Naive thymus-derived CD4-positive, alpha-beta T cell (primary cell): ENCODE measurements around the gene ATRAID. TPM values are rescaled to one million over a fixed set of nuclear protein-coding genes. Genes with fewer than 3 reads are reported as not detected.

ENCODE experiments used
- ATAC-seq: fragments of 150-1000 bp; cut with Tn5 transposase; 2 replicates; pipeline ENCODE4 v1.10.0; 2021; ENCODE audit warnings: mild to moderate bottlenecking, moderate library complexity
- CTCF ChIA-PET: fragments of 350-600 bp; sonication (Branson Sonifier 250); formaldehyde crosslinking; loops from one replicate; lab custom pipeline; 2021; ENCODE audit warnings: antibody characterized with exemption; lab: Charles Lee
- POLR2A ChIA-PET: fragments of 350-600 bp; sonication (Branson Sonifier 250); formaldehyde crosslinking; loops from one replicate; lab custom pipeline; 2021; ENCODE audit warnings: antibody characterized with exemption, inconsistent platforms; lab: Charles Lee
- DNase-seq, 9 donors: peaks; one replicate each; pipeline versions ENCODE4 v3.0.0 to v3.0.0-alpha.2; 2020 to 2022; ENCODE audit warnings: mixed read lengths in 1 of 9
- H3K27ac ChIP-seq: one replicate; pipeline ENCODE4 v1.7.0; 2013; ENCODE audit warnings: mild to moderate bottlenecking, low read depth, low read length, moderate library complexity
- H3K27me3 ChIP-seq, 2 donors: one replicate each; pipeline ENCODE4 v1.7.0; 2013; ENCODE audit warnings: low read length in 2 of 2, mild to moderate bottlenecking in 2 of 2, moderate library complexity in 2 of 2; ENCODE audit not compliant: control insufficient read depth in 2 of 2, insufficient read depth in 2 of 2
- H3K36me3 ChIP-seq, 3 experiments: 1 replicate in 2 of 3; 2 replicates in 1 of 3; pipeline ENCODE4 v1.7.0; 2013; ENCODE audit warnings: low read length in 3 of 3, mild to moderate bottlenecking in 3 of 3, moderate library complexity in 1 of 3; ENCODE audit not compliant: insufficient read depth in 3 of 3, control insufficient read depth in 2 of 3
- H3K4me1 ChIP-seq, 2 donors: one replicate each; pipeline ENCODE4 v1.7.0; 2013; ENCODE audit warnings: low read length in 2 of 2, mild to moderate bottlenecking in 2 of 2, moderate library complexity in 1 of 2; ENCODE audit not compliant: control insufficient read depth in 2 of 2, insufficient read depth in 2 of 2
- H3K4me3 ChIP-seq: 2 replicates; pipeline ENCODE4 v1.7.0; 2013; ENCODE audit warnings: mild to moderate bottlenecking, low read length
- H3K9me3 ChIP-seq, 3 experiments: 1 replicate in 2 of 3; 2 replicates in 1 of 3; pipeline ENCODE4 v1.7.0; 2013; ENCODE audit warnings: low read length in 3 of 3; ENCODE audit not compliant: control insufficient read depth in 2 of 3
- H3K27ac Mint-ChIP-seq, 9 donors: one replicate each; pipeline ENCODE4 v1.8.0; 2020 to 2022; ENCODE audit warnings: mixed read lengths in 9 of 9, mild to moderate bottlenecking in 8 of 9, moderate library complexity in 5 of 9, inconsistent platforms in 2 of 9
- H3K27me3 Mint-ChIP-seq, 5 donors: one replicate each; pipeline ENCODE4 v1.8.0; 2021 to 2022; ENCODE audit warnings: mixed read lengths in 5 of 5, mild to moderate bottlenecking in 1 of 5
- H3K36me3 Mint-ChIP-seq, 5 donors: one replicate each; pipeline ENCODE4 v1.8.0; 2020 to 2022; ENCODE audit warnings: mixed read lengths in 5 of 5, mild to moderate bottlenecking in 3 of 5, inconsistent platforms in 1 of 5
- H3K4me1 Mint-ChIP-seq, 7 donors: one replicate each; pipeline ENCODE4 v1.8.0; 2020 to 2022; ENCODE audit warnings: mixed read lengths in 7 of 7, mild to moderate bottlenecking in 3 of 7, inconsistent platforms in 1 of 7
- H3K4me3 Mint-ChIP-seq, 10 donors: one replicate each; pipeline ENCODE4 v1.8.0; 2020 to 2022; ENCODE audit warnings: mild to moderate bottlenecking in 10 of 10, mixed read lengths in 10 of 10, moderate library complexity in 6 of 10, inconsistent platforms in 2 of 10
- H3K9me3 Mint-ChIP-seq, 11 donors: one replicate each; pipeline ENCODE4 v1.8.0; 2020 to 2022; ENCODE audit warnings: mixed read lengths in 11 of 11, mild to moderate bottlenecking in 4 of 11, inconsistent platforms in 1 of 11, moderate library complexity in 1 of 11
- intact Hi-C, 2 donors: fragments of 100-400 bp; cut with micrococcal nuclease; formaldehyde crosslinking; loops; one replicate each; pipeline ENCODE4 v1.15.1; 2023
- polyA plus RNA-seq, 2 donors: library from polyadenylated mRNA; unstranded; fragments of 300-500 nt; fragmentation: Illumina TruSeq; gene quantifications; one replicate each; pipeline ENCODE4 v1.2.3, GENCODE V29; 2021
- total RNA-seq, 6 experiments: library from RNA in 5 of 6; stranded (reverse) in 5 of 6; gene quantifications; 1 replicate in 5 of 6; 2 replicates in 1 of 6; pipeline ENCODE4 v1.2.3 and lab custom pipeline; 2021 to 2026

Gene ATRAID
- total RNA-seq: 100 to 1,000 TPM in 2 of 5 experiments, 10 to 100 TPM in 3; 71.0 to 113 (median 90.7) TPM
- polyA plus RNA-seq: 100 to 1,000 TPM; 320 to 391 TPM
- 53.3 reads per million, percentile 72 among the genes with 10 or more reads in this experiment for total RNA-seq (lab: John Stamatoyannopoulos, UW)

GRCh38 chr2:27211943-27212625 is at the start of gene ATRAID, which contains the start of gene SLC5A6:
ATRAID (plus strand) TSS chr2:27212041; CDS start chr2:27212369, 328 bp downstream.
SLC5A6 (minus strand) TSS chr2:27212268; CDS start chr2:27207650, 4,618 bp downstream.
- peaks cover 18 to 50% (median 42%) of the 10 kb centered on the region in 7 donors for H3K4me1 Mint-ChIP-seq
- ATAC-seq: peak; percentile 93
- no peaks in the 10 kb centered on the region for H3K9me3 Mint-ChIP-seq
- Histone ChIP-seq H3K9me3 (no peaks in the 10 kb centered on the region), H3K4me1 (peaks cover 14 to 17% of the 10 kb centered on the region in 2 donors), H3K27me3 (no peaks in the 10 kb centered on the region), H3K36me3 (peaks cover 0 to 34% (median 0%) of the 10 kb centered on the region in 3 experiments), H3K27ac (peak within 1 kb of the TSS; percentile 100), H3K4me3 (peak within 1 kb of the TSS; percentile 91)
- peak within 1 kb of the TSS; percentile 99 to 100 (median 100) for H3K27ac Mint-ChIP-seq
- H3K27me3 Mint-ChIP-seq: no peaks in the 10 kb centered on the region
- peak; percentile 86 to 93 (median 92) for DNase-seq
- peaks cover 4 to 30% (median 14%) of the 10 kb centered on the region in 5 donors for H3K36me3 Mint-ChIP-seq
- ChIA-PET POLR2A (interaction anchor here (0.6 to 1.9 kb wide), 15 partner anchors 29 to 1179 kb away, joined by 3 to 16 read pairs (median 4); partner anchors contain the start of genes ABHD1, AGBL5, GTF3C2 and OST4), CTCF (no interaction called here)
- peak within 1 kb of the TSS; percentile 89 to 100 (median 99) for H3K4me3 Mint-ChIP-seq
- intact Hi-C loops: loop anchor here (1.0 to 10.0 kb wide), 18 partner anchors 78 to 865 kb away; partner anchors contain the start of genes KHK (in 2 of the 2), PPM1G (in 2 of the 2), PREB (in 2 of the 2) and ADGRF3 (in 1 of the 2)

- H3K27me3 ChIP-seq: no peaks in the 10 kb centered on the region
- no peak overlapping the region for H3K4me3 ChIP-seq
- POLR2A ChIA-PET: no interaction called here
- H3K27ac ChIP-seq: no peak overlapping the region
- H3K4me3 Mint-ChIP-seq: no peak overlapping the region
- no peak for ATAC-seq
- H3K9me3 ChIP-seq: no peaks in the 10 kb centered on the region
- H3K36me3 Mint-ChIP-seq: no peaks in the 10 kb centered on the region
- DNase-seq: no peak
- no peaks in the 10 kb centered on the region for H3K9me3 Mint-ChIP-seq
- no peaks in the 10 kb centered on the region for H3K36me3 ChIP-seq
- CTCF ChIA-PET: interaction anchor here (0.7 kb wide), 1 partner anchor 62 kb away, joined by 3 read pairs; no protein-coding TSS in a partner anchor
- intact Hi-C loops: no loop called here
- H3K4me1 ChIP-seq: no peaks in the 10 kb centered on the region
- peaks cover 0 to 11% (median 4%) of the 10 kb centered on the region in 7 donors for H3K4me1 Mint-ChIP-seq
- H3K27ac Mint-ChIP-seq: no peak overlapping the region
- peaks cover 0 to 6% (median 0%) of the 10 kb centered on the region in 5 donors for H3K27me3 Mint-ChIP-seq
Observed at GRCh38 chr2:27162151-27163121, 49.4 kb upstream of the ATRAID start.

GRCh38 chr2:27164960-27165763 is 46.7 kb upstream of the ATRAID start:
- ATAC-seq: no peak
- H3K27ac ChIP-seq: no peak overlapping the region

GRCh38 chr2:27170581-27171337 is 41.1 kb upstream of the ATRAID start:
- H3K27me3 Mint-ChIP-seq: peaks cover 0 to 25% (median 8%) of the 10 kb centered on the region in 5 donors
- Histone ChIP-seq H3K27me3 (no peaks in the 10 kb centered on the region), H3K36me3 (no peaks in the 10 kb centered on the region), H3K4me3 (no peak overlapping the region), H3K9me3 (no peaks in the 10 kb centered on the region), H3K4me1 (no peaks in the 10 kb centered on the region), H3K27ac (no peak overlapping the region)
- POLR2A ChIA-PET: no interaction called here
- H3K36me3 Mint-ChIP-seq: no peaks in the 10 kb centered on the region
- peak overlapping the region in 5 of 10 donors; percentile 26 to 69 (median 26) for H3K4me3 Mint-ChIP-seq
- H3K27ac Mint-ChIP-seq: no peak overlapping the region
- intact Hi-C loops: no loop called here
- DNase-seq (no peak), ATAC-seq (no peak)
- H3K9me3 Mint-ChIP-seq: no peaks in the 10 kb centered on the region
- H3K4me1 Mint-ChIP-seq: peaks cover 0 to 13% (median 8%) of the 10 kb centered on the region in 7 donors
- CTCF ChIA-PET: interaction anchor here (0.6 to 1.4 kb wide), 2 partner anchors 113 to 362 kb away, joined by 4 to 5 read pairs; no protein-coding TSS in a partner anchor

More at GRCh38 chr2:27164960-27165763, 46.7 kb upstream of the ATRAID start:
- Histone ChIP-seq H3K9me3 (no peaks in the 10 kb centered on the region), H3K4me1 (no peaks in the 10 kb centered on the region), H3K27me3 (no peaks in the 10 kb centered on the region), H3K4me3 (no peak overlapping the region), H3K36me3 (no peaks in the 10 kb centered on the region)
- Mint-ChIP-seq H3K9me3 (no peaks in the 10 kb centered on the region), H3K36me3 (no peaks in the 10 kb centered on the region), H3K4me3 (no peak overlapping the region), H3K27ac (no peak overlapping the region), H3K27me3 (peaks cover 0 to 7% (median 0%) of the 10 kb centered on the region in 5 donors), H3K4me1 (peaks cover 0 to 14% (median 5%) of the 10 kb centered on the region in 7 donors)
- intact Hi-C loops: no loop called here
- DNase-seq: no peak
- ChIA-PET POLR2A (no interaction called here), CTCF (interaction anchor here (0.7 kb wide), 1 partner anchor 78 kb away, joined by 3 read pairs; no protein-coding TSS in a partner anchor)

GRCh38 chr2:27171351-27171848 is 40.4 kb upstream of the ATRAID start:
- Mint-ChIP-seq H3K4me1 (peaks cover 0 to 13% (median 8%) of the 10 kb centered on the region in 7 donors), H3K27ac (no peak overlapping the region), H3K27me3 (peaks cover 0 to 29% (median 13%) of the 10 kb centered on the region in 5 donors), H3K4me3 (no peak overlapping the region), H3K9me3 (no peaks in the 10 kb centered on the region), H3K36me3 (no peaks in the 10 kb centered on the region)
- no peak for ATAC-seq
- ChIA-PET POLR2A (no interaction called here), CTCF (interaction anchor here (0.6 kb wide), 1 partner anchor 363 kb away, joined by 5 read pairs; no protein-coding TSS in a partner anchor)
- Histone ChIP-seq H3K27me3 (no peaks in the 10 kb centered on the region), H3K36me3 (no peaks in the 10 kb centered on the region), H3K27ac (no peak overlapping the region), H3K4me3 (no peak overlapping the region), H3K4me1 (no peaks in the 10 kb centered on the region), H3K9me3 (no peaks in the 10 kb centered on the region)
- no peak for DNase-seq
- intact Hi-C loops: no loop called here
